ENCODE results near the gene PYCR2. TPM values are rescaled to one million over a fixed set of nuclear protein-coding genes. Genes with fewer than 3 reads are reported as not detected.

Gene PYCR2
- total RNA-seq, 2 experiments from 2014 or later: 106 to 126 TPM

DNA sequence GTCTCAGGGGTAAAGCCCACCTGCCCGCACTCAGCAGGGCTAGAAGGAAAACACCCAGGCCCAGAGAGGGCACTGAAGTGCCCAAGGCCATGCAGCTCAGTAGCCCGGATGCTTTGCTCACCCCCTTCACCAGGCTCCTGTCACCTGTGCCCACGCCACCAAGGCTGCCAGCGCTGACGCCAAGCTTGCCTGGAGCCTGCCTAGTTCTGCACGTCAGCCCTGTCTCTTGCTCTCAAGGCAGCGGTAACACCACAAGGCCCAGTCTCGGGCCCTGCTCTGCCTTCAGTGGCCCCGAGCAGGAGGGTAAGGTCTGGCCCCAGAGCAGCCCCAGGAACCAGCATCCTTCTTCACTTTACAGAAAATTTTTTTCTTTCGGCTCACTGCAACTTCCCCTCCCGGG, 49.6 kb downstream of the PYCR2 start:
- H3K9me3 Mint-ChIP-seq (ENCODE audit: low read depth): no peaks in the 10 kb centered on the region
- no peaks in the 10 kb centered on the region for H3K27me3 Mint-ChIP-seq
- H3K27ac Mint-ChIP-seq: no peak overlapping the region
- intact Hi-C loops (cut with DNase I, micrococcal nuclease): no loop called here
- peaks cover 31% of the 10 kb centered on the region for H3K36me3 Mint-ChIP-seq (ENCODE audit: low read depth)
- CTCF ChIA-PET: interaction anchor here (1.2 to 1.3 kb wide), 2 partner anchors 8 to 25 kb away, joined by 3 read pairs; partner anchors contain the start of gene TMEM63A
- ATAC-seq (no peak), DNase-seq (no peak)
- H3K4me3 Mint-ChIP-seq: no peak overlapping the region
- peaks cover 55% of the 10 kb centered on the region for H3K4me1 Mint-ChIP-seq
- POLR2A ChIA-PET: no interaction called here

DNA sequence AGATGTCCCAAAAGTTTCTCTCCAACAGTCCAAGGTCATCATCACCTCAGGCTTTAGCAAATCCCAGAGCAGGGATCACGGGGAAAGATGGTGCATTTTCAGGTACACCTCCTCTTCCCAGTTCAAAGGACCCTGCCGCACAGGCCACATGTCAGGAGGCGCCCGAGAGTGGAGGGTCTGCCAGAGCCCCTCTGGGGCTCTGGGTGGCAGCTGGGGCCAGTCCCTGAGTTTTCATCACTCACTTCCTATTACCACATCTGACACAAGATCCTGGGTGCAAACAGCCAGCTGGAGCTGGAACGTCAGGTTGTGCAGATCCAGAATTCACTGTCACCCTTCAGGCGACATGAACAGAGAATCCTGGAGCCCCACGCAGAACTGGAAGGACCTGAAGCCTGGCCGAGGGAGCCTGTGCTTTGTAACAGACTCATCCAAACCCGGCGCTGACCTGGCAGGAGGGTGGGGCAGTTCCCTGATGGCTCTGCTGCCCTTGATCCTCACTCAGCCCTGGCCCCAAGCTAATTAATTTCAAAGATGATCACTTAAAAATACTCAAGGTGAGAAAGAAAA, 50.7 kb downstream of the PYCR2 start:
- Mint-ChIP-seq H3K27ac (peak overlapping the region; percentile 22), H3K4me3 (no peak overlapping the region)

DNA sequence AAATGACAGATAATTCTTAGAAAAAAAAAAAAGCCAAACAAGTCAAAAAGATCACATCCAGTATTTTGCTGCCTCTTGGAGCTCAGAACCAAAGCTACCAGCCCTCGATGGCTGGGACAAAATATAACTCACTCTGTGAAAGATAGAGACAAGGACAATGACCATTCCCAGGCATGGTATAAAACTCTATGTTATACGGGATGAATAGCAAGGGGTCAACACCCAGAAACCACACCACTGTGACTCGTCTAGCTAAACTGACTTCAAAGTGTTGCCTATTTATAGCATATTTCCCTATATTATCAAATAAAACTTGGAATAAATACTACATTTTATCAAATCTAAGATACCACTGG, 52.0 kb downstream of the PYCR2 start:
- peaks cover 38% of the 10 kb centered on the region for H3K36me3 Mint-ChIP-seq (ENCODE audit: low read depth)

More for the DNA sequence above, 50.7 kb downstream of the PYCR2 start:
- DNase-seq (no peak), ATAC-seq (no peak)
- peaks cover 31% of the 10 kb centered on the region for H3K36me3 Mint-ChIP-seq (ENCODE audit: low read depth)
- CTCF ChIA-PET: interaction anchor here (0.6 to 1.3 kb wide), 2 partner anchors 9 to 16 kb away, joined by 3 read pairs; partner anchors contain the start of gene TMEM63A
- no peaks in the 10 kb centered on the region for H3K27me3 Mint-ChIP-seq
- POLR2A ChIA-PET: interaction anchor here (0.6 kb wide), 1 partner anchor 413 kb away, joined by 7 read pairs; no protein-coding TSS in a partner anchor
- peaks cover 44% of the 10 kb centered on the region for H3K4me1 Mint-ChIP-seq
- no peaks in the 10 kb centered on the region for H3K9me3 Mint-ChIP-seq (ENCODE audit: low read depth)
- intact Hi-C loops (cut with DNase I, micrococcal nuclease): no loop called here

DNA sequence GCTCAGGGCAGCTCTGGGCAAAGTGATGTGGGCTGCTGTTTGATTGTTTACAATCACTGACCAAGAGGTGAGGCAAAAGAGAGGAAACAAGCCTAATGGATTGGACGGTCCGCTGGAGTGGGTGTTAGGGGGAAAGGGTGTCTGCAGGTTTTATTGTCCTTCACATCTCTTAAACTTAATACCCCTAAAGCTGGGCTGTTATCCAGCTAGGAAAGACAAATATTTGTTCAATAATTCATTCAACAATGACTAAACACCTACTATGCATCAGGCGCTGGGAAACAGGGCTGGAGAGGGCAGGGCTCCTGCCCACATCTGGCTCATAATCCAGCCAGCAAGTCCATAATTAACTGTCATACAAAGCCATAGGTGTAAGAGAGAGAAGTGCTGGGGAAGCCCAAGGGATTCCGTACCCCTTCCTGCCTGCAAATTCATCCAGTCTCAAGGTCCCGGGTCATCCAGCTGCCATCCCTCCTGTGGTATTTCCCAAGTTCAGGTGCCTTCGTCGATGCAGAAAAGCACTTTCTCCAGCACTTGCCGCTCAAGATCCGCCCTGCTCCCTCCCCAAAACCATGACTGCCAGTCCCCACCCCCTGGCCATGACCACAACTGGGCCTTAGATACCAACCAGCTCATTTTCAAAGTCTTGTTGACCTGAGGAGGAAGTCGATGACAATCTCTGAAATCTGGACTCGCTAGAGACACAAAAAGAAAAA, 52.5 kb downstream of the PYCR2 start:
- peak overlapping the region; percentile 29 for H3K27ac Mint-ChIP-seq
- ATAC-seq: no peak
- POLR2A ChIA-PET: interaction anchor here (0.7 kb wide), 1 partner anchor 128 kb away, joined by 5 read pairs; no protein-coding TSS in a partner anchor

More for the DNA sequence above, 52.0 kb downstream of the PYCR2 start:
- intact Hi-C loops (cut with DNase I, micrococcal nuclease): no loop called here
- CTCF ChIA-PET: interaction anchor here (0.6 kb wide), 1 partner anchor 1414 kb away, joined by 4 read pairs; no protein-coding TSS in a partner anchor
- H3K4me3 Mint-ChIP-seq: no peak overlapping the region
- no peaks in the 10 kb centered on the region for H3K9me3 Mint-ChIP-seq (ENCODE audit: low read depth)
- H3K27ac Mint-ChIP-seq: peak overlapping the region; percentile 29
- DNase-seq (no peak), ATAC-seq (no peak)
- POLR2A ChIA-PET: interaction anchor here (0.7 kb wide), 1 partner anchor 128 kb away, joined by 5 read pairs; no protein-coding TSS in a partner anchor
- H3K4me1 Mint-ChIP-seq: peaks cover 45% of the 10 kb centered on the region
- H3K27me3 Mint-ChIP-seq: no peaks in the 10 kb centered on the region

DNA sequence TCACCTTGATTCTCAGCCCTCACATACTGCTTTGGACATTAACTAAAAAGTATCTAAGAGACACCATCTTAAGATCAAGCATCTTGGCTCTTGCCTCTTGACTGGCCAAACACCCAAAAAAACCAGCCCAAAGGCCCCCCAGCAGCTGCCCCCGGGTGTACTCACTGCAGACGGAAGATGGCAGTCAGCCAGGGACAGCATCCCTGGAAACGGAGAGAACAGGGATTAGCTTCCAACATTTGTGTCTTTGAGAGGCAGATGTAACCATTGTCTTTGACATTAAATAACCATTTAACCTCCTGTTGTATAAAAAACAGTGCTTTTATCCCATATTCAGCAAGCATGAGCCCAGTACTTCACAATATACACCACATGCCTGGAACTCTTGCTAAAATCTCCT, 53.1 kb downstream of the PYCR2 start:
- no peaks in the 10 kb centered on the region for H3K9me3 Mint-ChIP-seq (ENCODE audit: low read depth)
- H3K4me3 Mint-ChIP-seq: no peak overlapping the region
- no peak for DNase-seq
- H3K27ac Mint-ChIP-seq: peak overlapping the region; percentile 42
- ChIA-PET POLR2A (no interaction called here), CTCF (interaction anchor here (0.6 to 2.3 kb wide), 5 partner anchors 10 to 316 kb away, joined by 3 to 9 read pairs (median 3); no protein-coding TSS in a partner anchor)
- peaks cover 46% of the 10 kb centered on the region for H3K4me1 Mint-ChIP-seq
- H3K36me3 Mint-ChIP-seq (ENCODE audit: low read depth): peaks cover 40% of the 10 kb centered on the region
- intact Hi-C loops (cut with DNase I, micrococcal nuclease): no loop called here
- no peak for ATAC-seq
- H3K27me3 Mint-ChIP-seq: no peaks in the 10 kb centered on the region

More for the DNA sequence above, 52.5 kb downstream of the PYCR2 start:
- CTCF ChIA-PET: interaction anchor here (0.6 to 2.3 kb wide), 5 partner anchors 9 to 1414 kb away, joined by 3 to 9 read pairs (median 3); no protein-coding TSS in a partner anchor
- Mint-ChIP-seq H3K4me1 (peaks cover 46% of the 10 kb centered on the region), H3K4me3 (no peak overlapping the region), H3K36me3 (ENCODE audit: low read depth) (peaks cover 39% of the 10 kb centered on the region), H3K9me3 (ENCODE audit: low read depth) (no peaks in the 10 kb centered on the region), H3K27me3 (no peaks in the 10 kb centered on the region)
- no peak for DNase-seq
- intact Hi-C loops (cut with DNase I, micrococcal nuclease): no loop called here

Small RNA genes within 50 kb of the gene (microRNA-seq; reads per million reads assigned to microRNA genes)
- gene MIR6741 (ENCODE audit: borderline replicate concordance): 2.5 reads per million

Other genes with a start within 250 kb of the PYCR2 start
- 100 to 1,000 TPM; 263 to 308 TPM for gene SRP9, start 146.4 kb downstream of the PYCR2 start, total RNA-seq
- gene EPHX1, start 114.1 kb downstream of the PYCR2 start, total RNA-seq: 1 to 10 TPM; 2.5 to 2.6 TPM
- 10 to 100 TPM; 47.3 to 48.0 TPM for gene TMEM63A, start 41.9 kb downstream of the PYCR2 start, total RNA-seq
- not detected for gene LEFTY1, start 35.1 kb downstream of the PYCR2 start, total RNA-seq
- not detected for gene LEFTY2, start 17.0 kb upstream of the PYCR2 start, total RNA-seq
- gene SDE2, start 75.1 kb upstream of the PYCR2 start, total RNA-seq: 10 to 100 TPM; 13.5 to 15.0 TPM
- 100 to 1,000 TPM; 176 to 275 TPM for gene H3-3A, start 138.5 kb upstream of the PYCR2 start, total RNA-seq

All from activated CD4-positive, alpha-beta T cell treated with anti-CD3 and anti-CD28 coated beads for 36 hours (primary cell).